Inflammatory macrophage (primary cell): ENCODE measurements around the gene RALGAPA1.

Source experiments
- DNase-seq, 2 donors: peaks; one replicate each; pipeline ENCODE4 v3.0.0-alpha.2; 2020 to 2022

RALGAPA1 gene

DNA sequence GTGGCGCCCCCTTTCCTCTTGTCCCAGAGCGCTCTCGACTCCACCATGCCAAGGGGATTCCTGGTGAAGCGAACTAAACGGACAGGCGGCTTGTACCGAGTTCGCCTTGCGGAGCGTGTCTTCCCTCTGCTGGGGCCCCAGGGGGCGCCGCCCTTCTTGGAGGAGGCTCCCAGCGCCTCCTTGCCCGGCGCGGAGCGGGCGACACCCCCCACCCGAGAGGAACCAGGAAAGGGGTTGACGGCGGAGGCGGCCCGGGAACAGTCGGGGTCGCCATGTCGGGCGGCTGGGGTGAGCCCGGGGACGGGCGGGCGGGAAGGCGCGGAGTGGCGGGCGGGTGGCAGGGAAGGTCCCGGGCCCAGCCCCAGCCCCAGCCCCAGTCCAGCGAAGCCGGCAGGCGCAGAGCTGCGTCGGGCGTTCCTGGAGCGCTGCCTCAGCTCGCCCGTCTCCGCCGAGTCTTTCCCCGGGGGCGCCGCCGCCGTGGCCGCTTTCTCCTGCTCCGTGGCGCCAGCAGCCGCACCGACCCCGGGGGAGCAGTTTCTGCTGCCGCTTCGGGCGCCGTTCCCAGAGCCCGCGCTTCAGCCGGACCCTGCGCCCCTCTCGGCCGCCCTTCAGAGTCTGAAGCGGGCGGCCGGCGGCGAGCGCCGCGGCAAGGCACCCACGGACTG, 274.8 kb downstream of the RALGAPA1 start:
- DNase-seq, result no peak

DNA sequence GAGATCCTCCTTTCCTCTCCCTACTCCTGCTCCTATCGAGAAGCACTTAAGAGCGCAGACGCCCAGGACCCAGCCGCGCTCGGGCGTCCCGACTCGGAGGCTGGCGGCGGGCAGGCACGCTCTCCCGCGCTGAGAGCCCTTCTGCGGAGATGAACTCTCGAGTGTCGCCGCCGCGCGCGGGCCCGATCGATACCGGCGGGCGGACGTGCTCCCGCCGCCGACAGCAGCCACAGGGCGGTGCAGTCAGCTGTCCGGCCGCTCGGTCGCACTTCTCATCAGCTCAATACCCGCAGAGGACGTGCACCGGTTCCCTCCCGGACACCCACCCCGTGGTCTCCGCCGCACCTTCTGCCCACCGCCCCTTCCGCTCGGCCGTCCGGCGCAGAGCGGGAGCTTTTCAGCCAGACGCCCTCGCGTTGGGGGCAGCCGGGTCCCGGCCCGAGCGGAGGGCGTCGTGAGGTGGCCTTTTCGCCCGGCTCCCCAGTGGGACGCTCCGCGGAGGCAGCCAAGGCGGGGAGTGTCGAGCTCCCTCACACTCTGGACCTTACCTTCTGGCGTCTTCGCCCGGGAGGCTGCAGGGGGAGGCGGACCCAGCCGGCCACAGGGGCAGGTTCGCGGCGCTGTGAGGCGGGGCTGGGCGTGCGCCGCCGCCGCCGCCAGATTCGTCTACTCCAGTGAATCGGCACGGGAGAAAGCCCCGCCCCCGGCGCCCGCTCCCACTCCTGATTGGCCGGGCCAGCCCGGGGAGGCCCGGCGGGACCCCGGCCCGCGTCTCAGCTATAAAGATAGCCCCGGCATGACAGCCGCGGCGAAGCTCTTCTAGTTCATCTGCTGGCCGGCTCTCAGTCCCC, 275.5 kb downstream of the RALGAPA1 start, which contains the start of gene INSM2:
INSM2 (plus strand) TSS at position 808 of the 851 bp plus-strand sequence. CDS start 89 bp downstream, outside the sequence.
- DNase-seq, result peak in 1 of 2 donors; percentile 12

DNA sequence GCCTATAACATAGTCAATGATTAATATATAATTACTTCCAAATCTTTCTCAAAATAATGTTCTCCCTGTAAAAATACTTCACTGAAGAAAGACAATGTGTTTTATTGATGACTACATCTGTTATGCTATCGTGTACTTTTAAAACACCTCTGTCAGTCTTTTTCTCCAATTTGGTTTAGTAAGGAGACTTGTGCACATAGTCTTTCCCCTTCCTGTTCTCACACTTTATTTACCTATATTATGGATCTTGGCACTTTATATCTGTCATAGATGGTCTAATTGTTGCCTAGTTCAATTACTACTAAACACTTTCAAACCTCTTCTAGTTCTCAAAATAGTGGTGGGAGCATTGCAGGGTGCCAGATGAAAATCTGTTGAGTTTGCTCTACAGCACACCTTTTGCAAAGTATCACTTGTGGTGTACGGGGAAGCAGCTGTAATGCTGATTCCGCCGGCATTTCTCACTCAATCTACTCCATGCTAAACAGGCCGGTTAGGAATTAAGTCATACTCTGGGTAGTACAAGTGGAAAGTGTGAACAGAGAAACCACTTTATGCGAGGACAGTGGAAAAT, 276.2 kb downstream of the RALGAPA1 start:
- DNase-seq, result no peak

DNA sequence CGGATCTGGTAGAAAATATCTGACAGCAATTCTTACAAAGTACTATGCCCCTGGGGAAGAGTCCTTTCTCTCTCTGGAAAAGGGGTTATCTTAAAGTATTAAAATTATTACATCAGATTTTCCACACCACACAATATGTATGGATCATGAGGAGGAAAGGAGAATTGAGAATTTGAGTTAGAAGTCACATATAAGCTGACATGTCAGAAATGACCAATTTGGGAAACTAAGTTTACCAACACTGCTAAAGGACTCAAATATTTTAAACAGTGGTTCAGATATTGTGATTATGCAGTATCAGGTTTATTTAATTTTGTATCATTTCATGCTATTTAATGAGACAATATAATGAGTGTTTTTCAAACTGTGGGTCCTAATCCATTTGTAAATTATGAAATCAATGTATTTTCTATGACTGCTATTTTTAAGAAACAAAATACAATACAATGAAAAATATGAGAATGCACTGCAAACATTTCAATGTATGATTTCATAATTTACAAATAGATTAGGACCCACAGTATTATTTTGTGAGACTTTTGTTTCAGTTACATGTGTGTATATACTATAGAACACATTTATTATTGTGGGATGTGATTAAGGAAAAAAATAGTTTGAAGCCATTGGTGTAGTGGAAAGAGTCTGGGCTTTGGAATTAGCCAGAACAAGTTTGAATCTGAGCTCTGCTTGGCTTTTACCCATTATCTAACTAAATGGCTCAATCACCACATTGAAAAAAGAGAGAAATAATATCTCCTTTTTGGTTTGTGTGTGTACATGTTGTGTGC, 276.9 kb downstream of the RALGAPA1 start:
- DNase-seq, result no peak

DNA sequence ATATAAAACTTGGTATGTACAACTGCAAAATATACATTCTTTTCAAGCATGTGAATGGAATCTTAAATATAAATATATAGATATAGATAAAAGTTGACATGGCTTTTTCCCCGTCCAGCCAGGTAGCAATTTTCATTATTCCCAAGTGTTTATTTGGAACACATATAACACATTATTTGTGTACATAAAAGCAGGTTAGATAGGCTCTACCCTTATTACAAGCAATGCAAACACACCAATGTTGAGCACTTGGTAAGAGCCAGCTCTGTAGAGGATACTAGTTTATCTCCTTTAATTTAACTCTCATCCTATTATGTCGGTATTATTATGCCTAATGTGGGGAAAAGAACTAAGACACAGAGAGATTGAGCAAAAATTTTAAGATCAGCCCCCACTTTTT, 282.1 kb downstream of the RALGAPA1 start:
- DNase-seq, result no peak

- no peak for DNase-seq
Observed at GRCh38 chr14:35525695-35526094, 283.4 kb downstream of the RALGAPA1 start.

DNA sequence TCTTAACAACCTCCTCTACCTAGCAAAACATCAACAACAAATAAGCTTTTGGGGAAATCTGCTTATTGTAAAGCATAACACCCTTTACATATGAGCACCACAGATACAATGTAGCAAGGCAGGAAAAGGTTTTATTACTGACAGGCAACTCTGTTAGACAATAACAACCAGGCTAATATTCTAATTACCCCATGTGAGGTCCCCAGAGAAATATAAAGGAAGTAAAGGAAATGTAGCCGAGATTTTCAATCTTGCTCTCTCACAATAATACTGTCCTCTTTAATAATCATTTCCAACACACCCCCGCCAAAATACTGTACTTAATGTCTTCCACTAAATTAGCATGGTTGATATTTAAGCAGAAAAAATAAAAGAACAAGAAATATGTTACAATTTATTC, 289.1 kb downstream of the RALGAPA1 start:
- DNase-seq, result no peak

DNA sequence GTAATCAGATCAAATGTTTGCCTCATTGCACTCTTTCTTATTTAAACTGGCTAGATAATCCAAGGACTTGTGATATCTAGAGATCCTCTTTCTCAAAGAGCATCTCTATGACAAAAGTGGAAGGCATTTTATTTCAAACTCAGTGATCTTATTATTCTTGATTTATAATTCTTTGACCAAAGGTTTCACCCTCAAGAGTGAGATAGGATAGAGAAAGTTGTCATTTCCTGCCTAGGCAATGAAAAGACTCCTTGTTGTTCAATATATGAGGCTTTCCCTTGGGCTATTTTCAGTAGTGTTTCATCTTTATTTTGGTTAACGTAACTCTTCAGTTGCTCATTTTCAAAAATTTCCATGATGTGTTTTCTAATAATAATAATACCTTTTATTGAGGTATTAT, 293.2 kb downstream of the RALGAPA1 start:
- DNase-seq, result no peak

GRCh38 chr14:35512765-35513164, 296.3 kb downstream of the RALGAPA1 start:
- no peak for DNase-seq

GRCh38 chr14:35509846-35510245, 299.2 kb downstream of the RALGAPA1 start:
- DNase-seq, result no peak

GRCh38 chr14:35506927-35507326, 302.2 kb downstream of the RALGAPA1 start:
- no peak for DNase-seq

DNA sequence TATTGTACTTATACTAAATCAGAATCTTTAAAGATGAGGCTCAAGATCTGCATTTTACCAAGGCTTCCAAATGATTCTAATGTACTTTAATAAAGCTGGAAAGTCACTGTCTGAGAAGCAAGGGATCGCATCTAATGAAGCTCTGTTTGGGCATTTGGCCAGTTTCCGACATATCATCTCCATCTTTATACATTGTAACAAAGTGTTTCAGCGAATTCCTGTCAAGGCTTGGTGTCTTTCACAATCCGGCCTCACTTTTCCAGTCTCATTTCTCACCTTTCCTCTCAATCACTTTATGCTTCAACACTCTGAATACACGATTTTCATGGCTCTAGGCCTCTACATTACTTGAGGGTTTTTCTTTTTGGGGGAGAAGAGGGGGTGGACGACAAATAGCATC, 302.6 kb downstream of the RALGAPA1 start:
- DNase-seq, result no peak

DNA sequence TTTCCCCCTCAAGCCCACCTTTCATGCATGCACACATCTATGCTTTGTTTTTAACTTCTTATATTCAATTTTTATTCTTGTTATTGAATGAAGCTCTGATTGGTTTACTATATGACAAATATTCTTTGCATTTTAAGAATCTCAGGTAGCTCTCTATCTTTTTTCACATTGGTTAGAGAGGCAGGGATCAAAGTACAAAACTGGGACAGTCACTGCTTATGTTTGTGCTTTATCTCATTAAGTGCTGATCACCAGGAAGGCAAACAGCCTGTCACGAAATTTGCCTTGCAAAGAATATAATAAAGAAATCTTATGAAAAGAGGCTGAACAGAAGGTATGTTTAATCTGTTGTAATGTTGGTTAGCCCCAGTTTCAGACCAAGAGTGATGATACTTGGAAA, 304.8 kb downstream of the RALGAPA1 start:
- DNase-seq, result no peak

- no peak for DNase-seq
Observed at GRCh38 chr14:35503646-35504045, 305.4 kb downstream of the RALGAPA1 start.

DNA sequence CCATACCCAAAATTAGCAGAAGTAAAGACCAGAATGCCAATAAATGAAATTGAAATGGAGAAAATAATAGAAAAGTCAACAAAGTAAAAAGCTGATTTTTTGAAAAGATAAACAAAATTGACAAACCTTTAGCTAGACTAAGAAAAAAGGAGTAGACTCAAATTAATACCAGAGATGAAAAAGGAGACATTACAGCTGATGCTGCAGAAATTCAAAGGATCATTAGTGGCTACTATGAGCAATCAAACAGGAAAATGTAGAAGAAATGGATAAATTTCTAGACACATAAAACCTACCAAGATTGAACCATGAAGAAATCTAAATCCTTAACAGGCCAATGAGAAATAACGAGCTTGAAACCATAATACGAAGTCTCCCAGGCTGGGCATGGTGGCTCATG, 309.9 kb downstream of the RALGAPA1 start:
- DNase-seq, result no peak

- DNase-seq, result no peak
Observed at GRCh38 chr14:35495278-35495677, 313.8 kb downstream of the RALGAPA1 start.

DNA sequence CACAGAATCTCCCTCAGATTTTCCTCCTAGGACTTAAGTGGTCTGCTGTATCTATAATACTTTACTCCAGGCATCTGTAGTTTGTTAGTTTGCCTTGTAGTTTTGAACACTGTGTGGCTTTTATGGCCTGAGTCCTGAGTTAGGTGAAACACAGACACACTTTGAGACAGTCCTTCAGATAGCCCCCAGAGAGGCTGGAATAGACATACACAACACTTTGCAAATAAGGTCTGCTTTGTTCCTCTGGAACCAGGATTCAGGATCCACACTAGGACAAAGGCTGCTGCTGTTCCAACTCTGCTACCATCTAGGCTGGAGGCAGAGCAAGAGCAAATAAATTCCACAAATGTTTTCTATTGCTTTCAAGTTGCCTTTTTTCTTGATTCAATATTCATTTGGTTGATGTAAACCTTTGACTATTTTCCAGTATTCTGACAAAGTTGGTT, 316.5 kb downstream of the RALGAPA1 start:
- DNase-seq, result no peak
